MCF 10A (cell line): Measurements from ENCODE around the gene BCL7B. TPM values are rescaled to one million over a fixed set of nuclear protein-coding genes. Genes with fewer than 3 reads are reported as not detected.
A peak's percentile ranks its signal among the peaks of the same experiment; 100 is the strongest.
"Not testable (repeated sequence)": the region's sequence is repeated elsewhere in the genome, so short reads cannot be mapped to it uniquely, and the experiment has no call there.

Experiments used
- BruUV-seq: library from RNA; stranded (reverse); fragments of 400-500 nt; replicated peaks from 2 replicates; lab custom pipeline; 2021; lab: Mats Ljungman, UMichigan
- CTCF ChIA-PET: fragments of 300-600 bp; sonication (Branson Sonifier 250); formaldehyde crosslinking; extraction: SDS; loops from one replicate; lab custom pipeline; 2021; ENCODE audit warnings: antibody characterized with exemption, inconsistent platforms; lab: Yijun Ruan, JAX
- POLR2A ChIA-PET: fragments of 300-600, 350-650 bp; sonication (Branson Sonifier 250); formaldehyde crosslinking; extraction: SDS; loops from one replicate; lab custom pipeline; 2020; ENCODE audit warnings: antibody characterized with exemption, inconsistent platforms; lab: Yijun Ruan, JAX
- DNase-seq: peaks from one replicate; pipeline ENCODE4 v3.0.0-alpha.2; 2018; ENCODE audit not compliant: unreplicated experiment
- H3K27ac Mint-ChIP-seq: one replicate; pipeline ENCODE4 v1.8.0; 2022; ENCODE audit warnings: mild to moderate bottlenecking, low read depth, mixed read lengths; ENCODE audit not compliant: unreplicated experiment
- H3K27me3 Mint-ChIP-seq: one replicate; pipeline ENCODE4 v1.8.0; 2022; ENCODE audit warnings: mixed read lengths; ENCODE audit not compliant: insufficient read depth, unreplicated experiment
- H3K36me3 Mint-ChIP-seq: one replicate; pipeline ENCODE4 v1.8.0; 2022; ENCODE audit warnings: mild to moderate bottlenecking, moderate library complexity, mixed read lengths; ENCODE audit not compliant: insufficient read depth, unreplicated experiment
- H3K4me1 Mint-ChIP-seq: one replicate; pipeline ENCODE4 v1.8.0; 2022; ENCODE audit warnings: mixed read lengths; ENCODE audit not compliant: insufficient read depth, unreplicated experiment
- H3K4me3 Mint-ChIP-seq: one replicate; pipeline ENCODE4 v1.8.0; 2022; ENCODE audit warnings: mild to moderate bottlenecking, moderate library complexity, mixed read lengths; ENCODE audit not compliant: unreplicated experiment
- H3K9me3 Mint-ChIP-seq: one replicate; pipeline ENCODE4 v1.8.0; 2022; ENCODE audit warnings: mixed read lengths; ENCODE audit not compliant: unreplicated experiment
- CTCF ChIP-seq: fragments of 200-600 bp; IDR thresholded peaks from one replicate; pipeline ENCODE4 v1.8.0; 2022; ENCODE audit warnings: antibody characterized with exemption, mild to moderate bottlenecking; ENCODE audit not compliant: unreplicated experiment
- intact Hi-C: fragments of 100-400 bp; cut with micrococcal nuclease; formaldehyde crosslinking; loops from 2 replicates; pipeline ENCODE4 v1.14.1; 2022
- total RNA-seq: library from RNA; stranded (reverse); gene quantifications from 2 replicates; pipeline ENCODE4 v1.2.3, GENCODE V29; 2022

Gene BCL7B
- total RNA-seq, 1 experiment from 2014 or later, result 73.3 TPM

DNA sequence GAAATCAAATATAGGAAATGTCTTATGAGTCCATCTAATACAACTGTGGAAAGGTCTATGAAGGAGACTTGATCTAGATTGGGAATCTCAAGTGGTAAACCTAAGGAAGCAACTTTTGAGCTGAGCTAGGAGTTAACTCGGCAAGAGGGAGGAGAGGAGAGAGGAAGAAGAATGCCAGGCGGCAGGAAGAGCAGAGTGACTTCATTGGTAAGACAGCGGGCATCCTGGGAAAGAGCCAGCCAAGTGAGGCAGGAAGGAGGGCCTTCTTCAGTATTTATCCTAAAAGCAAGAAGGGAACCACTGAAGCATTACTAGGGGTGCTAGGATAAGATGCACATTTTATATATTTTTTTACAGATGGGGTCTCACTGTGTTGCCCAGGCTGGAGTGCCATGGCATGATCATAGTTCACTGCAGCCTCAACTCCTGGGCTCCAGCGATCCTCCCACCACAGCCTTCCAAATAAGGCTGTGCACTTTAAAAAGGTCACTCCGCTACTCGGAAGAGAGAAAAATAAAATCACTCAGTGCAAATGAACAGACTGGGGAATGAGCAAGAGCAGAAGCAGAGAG is 2.0 kb downstream of the BCL7B start:
- ChIA-PET POLR2A (interaction anchor here (0.6 to 3.4 kb wide), 5 partner anchors 13 to 271 kb away, joined by 3 to 57 read pairs (median 10); partner anchors contain the start of genes BAZ1B and TBL2), CTCF (interaction anchor here (1.1 to 1.5 kb wide), 2 partner anchors 36 to 170 kb away, joined by 3 to 5 read pairs; no protein-coding TSS in a partner anchor)
- H3K36me3 Mint-ChIP-seq, result peaks cover 33% of the 10 kb centered on the region
- peaks cover 27% of the 10 kb centered on the region for H3K4me1 Mint-ChIP-seq
- TF ChIP-seq CTCF, result no peak
- H3K27me3 Mint-ChIP-seq, result no peaks in the 10 kb centered on the region
- peak overlapping the region; percentile 75 for H3K4me3 Mint-ChIP-seq
- intact Hi-C loops, result no loop called here
- DNase-seq, result no peak
- no peaks in the 10 kb centered on the region for H3K9me3 Mint-ChIP-seq
- no TSS peak for BruUV-seq
- peak overlapping the region; percentile 95 for H3K27ac Mint-ChIP-seq

GRCh38 chr7:73550093-73550492 is 7.4 kb downstream of the BCL7B start:
- intact Hi-C loops, H3K27me3 Mint-ChIP-seq, CTCF ChIA-PET, H3K4me1 Mint-ChIP-seq, BruUV-seq, H3K27ac Mint-ChIP-seq, H3K4me3 Mint-ChIP-seq, DNase-seq, H3K9me3 Mint-ChIP-seq: not testable (repeated sequence)
- POLR2A ChIA-PET, result interaction anchor here (1.2 to 1.5 kb wide), 3 partner anchors 10 to 28 kb away, joined by 3 to 6 read pairs (median 3); partner anchors contain the start of gene BAZ1B
- H3K36me3 Mint-ChIP-seq, result peaks cover 71% of the 10 kb centered on the region

DNA sequence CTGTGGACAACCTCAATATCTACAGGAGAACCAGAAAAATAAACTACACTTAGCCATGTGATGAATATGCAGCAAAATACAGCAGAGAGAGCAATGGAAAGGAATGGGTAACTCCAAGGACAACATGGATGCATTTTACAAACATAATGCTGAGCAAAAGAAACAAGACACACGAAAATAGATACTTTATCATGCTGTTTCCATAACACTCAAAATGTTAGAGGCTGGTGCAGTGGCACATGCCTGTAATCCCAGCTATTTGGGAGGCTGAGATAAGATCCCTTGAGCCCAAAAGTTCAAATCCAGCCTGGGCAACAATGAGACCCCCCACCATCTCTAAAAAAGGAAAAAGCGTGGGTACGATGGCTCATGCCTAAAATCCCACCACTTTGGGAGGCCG is 8.3 kb downstream of the BCL7B start:
- ChIA-PET CTCF (interaction anchor here (0.6 to 1.6 kb wide), 3 partner anchors 10 to 58 kb away, joined by 3 to 4 read pairs (median 4); no protein-coding TSS in a partner anchor), POLR2A (interaction anchor here (1.2 to 1.5 kb wide), 3 partner anchors 10 to 27 kb away, joined by 3 to 6 read pairs (median 3); partner anchors contain the start of gene BAZ1B)
- Mint-ChIP-seq H3K4me3 (no peak overlapping the region), H3K9me3 (no peaks in the 10 kb centered on the region), H3K36me3 (peaks cover 75% of the 10 kb centered on the region), H3K4me1 (peaks cover under 1% of the 10 kb centered on the region), H3K27ac (peak overlapping the region; percentile 46), H3K27me3 (no peaks in the 10 kb centered on the region)
- DNase-seq, result no peak
- intact Hi-C loops, result no loop called here
- no TSS peak for BruUV-seq
- TF ChIP-seq CTCF, result no peak

DNA sequence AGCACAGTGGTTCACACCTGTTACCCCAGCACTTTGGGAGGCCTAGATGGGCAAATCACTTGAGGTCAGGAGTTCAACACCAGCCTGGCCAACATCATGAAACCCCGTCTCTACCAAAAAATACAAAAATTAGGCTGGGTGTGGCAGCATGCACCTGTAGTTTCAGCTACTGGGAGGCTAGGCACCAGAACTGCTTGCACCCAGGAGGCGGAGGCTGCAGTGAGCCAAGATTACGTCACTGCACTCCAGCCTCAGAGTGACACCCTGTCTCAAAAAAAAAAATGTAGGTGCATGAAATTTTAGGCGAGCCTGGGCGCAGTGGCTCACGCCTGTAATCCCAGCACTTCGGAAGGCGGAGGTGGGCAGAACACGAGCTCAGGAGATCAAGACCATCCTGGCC is 9.6 kb downstream of the BCL7B start:
- H3K27me3 Mint-ChIP-seq, result no peaks in the 10 kb centered on the region
- ChIA-PET CTCF (interaction anchor here (0.8 to 1.2 kb wide), 2 partner anchors 25 to 27 kb away, joined by 3 read pairs; no protein-coding TSS in a partner anchor), POLR2A (interaction anchor here (0.6 to 1.7 kb wide), 2 partner anchors 8 to 484 kb away, joined by 3 to 5 read pairs; no protein-coding TSS in a partner anchor)
- DNase-seq, result no peak
- no peaks in the 10 kb centered on the region for H3K9me3 Mint-ChIP-seq
- peaks cover 76% of the 10 kb centered on the region for H3K36me3 Mint-ChIP-seq
- H3K4me1 Mint-ChIP-seq, result no peaks in the 10 kb centered on the region
- no peak overlapping the region for H3K4me3 Mint-ChIP-seq
- BruUV-seq, result no TSS peak
- intact Hi-C loops, result no loop called here
- no peak overlapping the region for H3K27ac Mint-ChIP-seq
- no peak for TF ChIP-seq CTCF
